Breast epithelium (tissue), 4 donors: ENCODE results near the gene RELT. TPM values are rescaled to one million over a fixed set of nuclear protein-coding genes. Genes with fewer than 3 reads are reported as not detected.

ENCODE experiments used
- DNase-seq, 2 donors: peaks; one replicate each; pipeline ENCODE4 v3.0.0-alpha.2; 2019; ENCODE audit warnings: low spot score in 2 of 2
- H3K27ac ChIP-seq, 2 donors: fragments of 200-600 bp; sonication (generic) in 1 of 2; one replicate each; pipeline ENCODE4 v1.5.1; 2016 to 2019; ENCODE audit warnings: mild to moderate bottlenecking in 1 of 2
- H3K27me3 ChIP-seq, 2 donors: fragments of 200-600 bp; sonication (generic) in 1 of 2; one replicate each; pipeline versions ENCODE4 v1.5.1 to v1.6.0; 2017 to 2019; ENCODE audit warnings: control low read depth in 1 of 2, mild to moderate bottlenecking in 1 of 2
- H3K36me3 ChIP-seq: fragments of 200-600 bp; one replicate; pipeline ENCODE4 v1.5.1; 2019
- H3K4me1 ChIP-seq, 2 donors: fragments of 200-600 bp; sonication (generic); one replicate each; pipeline ENCODE4 v1.5.1; 2016 to 2019; ENCODE audit warnings: control low read depth in 1 of 2
- H3K4me3 ChIP-seq, 3 donors: fragments of 200-600 bp; sonication (generic); 1 replicate in 2 of 3; 2 replicates in 1 of 3; pipeline ENCODE4 v1.5.1; 2016 to 2019; ENCODE audit warnings: mild to moderate bottlenecking in 3 of 3, moderate library complexity in 2 of 3
- H3K9me3 ChIP-seq, 2 donors: fragments of 200-600 bp; sonication (generic) in 1 of 2; one replicate each; pipeline ENCODE4 v1.5.1; 2016 to 2019; ENCODE audit warnings: control low read depth in 1 of 2
- CTCF ChIP-seq, 3 donors: fragments of 450-650 bp; IDR thresholded peaks; one replicate each; pipeline ENCODE4 v1.5.1; 2016 to 2017; ENCODE audit warnings: antibody characterized with exemption in 3 of 3, mild to moderate bottlenecking in 3 of 3, moderate library complexity in 3 of 3
- POLR2A ChIP-seq: fragments of 450-650 bp; IDR thresholded peaks from one replicate; pipeline ENCODE4 v1.6.1; 2016; ENCODE audit warnings: antibody characterized with exemption, mild to moderate bottlenecking, moderate library complexity
- POLR2AphosphoS5 ChIP-seq, 3 donors: sonication (generic); formaldehyde crosslinking; IDR thresholded peaks; one replicate each; pipeline ENCODE4 v1.6.1; 2017; ENCODE audit warnings: antibody characterized with exemption in 3 of 3
- intact Hi-C: fragments of 100-400 bp; cut with DNase I; formaldehyde crosslinking; loops from one replicate; pipeline ENCODE4 v1.15.1; 2023; ENCODE audit warnings: low total_unique reads
- total RNA-seq, 3 donors: library from RNA; depleted of rRNA; stranded (reverse); fragments of >200 nt; gene quantifications; one replicate each; pipeline ENCODE4 v1.1.0, GENCODE V29; 2016

Gene RELT
- total RNA-seq, 3 donors from 2014 or later: 2.2 to 3.7 (median 2.3) TPM

GRCh38 chr11:73413256-73413655 is 37.1 kb downstream of the RELT start:
- H3K9me3 ChIP-seq: no peaks in the 10 kb centered on the region
- H3K27me3 ChIP-seq: no peaks in the 10 kb centered on the region
- intact Hi-C loops: no loop called here
- TF ChIP-seq POLR2AphosphoS5 (IDR thresholded peaks at IDR 0.05) (no peak), CTCF (IDR thresholded peaks at IDR 0.05) (no peak), POLR2A (no peak)
- no peaks in the 10 kb centered on the region for H3K36me3 ChIP-seq
- H3K4me3 ChIP-seq: no peak overlapping the region
- DNase-seq: no peak
- peaks cover 0 to 3% of the 10 kb centered on the region in 2 donors for H3K4me1 ChIP-seq
- H3K27ac ChIP-seq: no peak overlapping the region

GRCh38 chr11:73414977-73415651 is 38.9 kb downstream of the RELT start:
- Histone ChIP-seq H3K9me3 (no peaks in the 10 kb centered on the region), H3K4me1 (peaks cover 0 to 3% of the 10 kb centered on the region in 2 donors), H3K27me3 (no peaks in the 10 kb centered on the region), H3K27ac (peak overlapping the region; percentile 44 to 72), H3K36me3 (no peaks in the 10 kb centered on the region), H3K4me3 (no peak overlapping the region)
- intact Hi-C loops: no loop called here
- no peak for TF ChIP-seq POLR2AphosphoS5 (IDR thresholded peaks at IDR 0.05)
- no peak for TF ChIP-seq CTCF (IDR thresholded peaks at IDR 0.05)
- no peak for TF ChIP-seq POLR2A
- DNase-seq: no peak

GRCh38 chr11:73415854-73416615 is 39.8 kb downstream of the RELT start:
- DNase-seq: no peak
- TF ChIP-seq CTCF (IDR thresholded peaks at IDR 0.05): no peak
- no peak for TF ChIP-seq POLR2A
- no peak for TF ChIP-seq POLR2AphosphoS5 (IDR thresholded peaks at IDR 0.05)
- H3K27ac ChIP-seq: peak overlapping the region; percentile 44 to 72
- no peak overlapping the region for H3K4me3 ChIP-seq
- H3K27me3 ChIP-seq: no peaks in the 10 kb centered on the region
- no peaks in the 10 kb centered on the region for H3K9me3 ChIP-seq
- H3K4me1 ChIP-seq: peaks cover 0 to 3% of the 10 kb centered on the region in 2 donors
- no peaks in the 10 kb centered on the region for H3K36me3 ChIP-seq
- intact Hi-C loops: no loop called here

GRCh38 chr11:73416786-73417185 is 40.6 kb downstream of the RELT start:
- Histone ChIP-seq H3K36me3 (no peaks in the 10 kb centered on the region), H3K4me3 (no peak overlapping the region), H3K27me3 (no peaks in the 10 kb centered on the region), H3K27ac (no peak overlapping the region), H3K4me1 (peaks cover 0 to 3% of the 10 kb centered on the region in 2 donors), H3K9me3 (no peaks in the 10 kb centered on the region)
- DNase-seq: no peak
- intact Hi-C loops: no loop called here
- TF ChIP-seq POLR2AphosphoS5 (IDR thresholded peaks at IDR 0.05): no peak
- no peak for TF ChIP-seq CTCF (IDR thresholded peaks at IDR 0.05)
- no peak for TF ChIP-seq POLR2A

GRCh38 chr11:73420136-73420535 is 43.9 kb downstream of the RELT start:
- no peaks in the 10 kb centered on the region for H3K4me1 ChIP-seq
- no peak overlapping the region for H3K4me3 ChIP-seq
- H3K9me3 ChIP-seq: no peaks in the 10 kb centered on the region
- no peaks in the 10 kb centered on the region for H3K36me3 ChIP-seq
- intact Hi-C loops: loop anchor here (10.0 kb wide), 1 partner anchor 225 kb away; the partner anchor contains the start of gene PLEKHB1
- TF ChIP-seq POLR2AphosphoS5 (IDR thresholded peaks at IDR 0.05): no peak
- TF ChIP-seq CTCF (IDR thresholded peaks at IDR 0.05): no peak
- no peak for TF ChIP-seq POLR2A
- H3K27me3 ChIP-seq: no peaks in the 10 kb centered on the region
- no peak for DNase-seq
- no peak overlapping the region for H3K27ac ChIP-seq
